Measurements from ENCODE around the gene HDAC4.
A peak's percentile ranks its signal among the peaks of the same experiment; 100 is the strongest.

The HDAC4 gene

DNA sequence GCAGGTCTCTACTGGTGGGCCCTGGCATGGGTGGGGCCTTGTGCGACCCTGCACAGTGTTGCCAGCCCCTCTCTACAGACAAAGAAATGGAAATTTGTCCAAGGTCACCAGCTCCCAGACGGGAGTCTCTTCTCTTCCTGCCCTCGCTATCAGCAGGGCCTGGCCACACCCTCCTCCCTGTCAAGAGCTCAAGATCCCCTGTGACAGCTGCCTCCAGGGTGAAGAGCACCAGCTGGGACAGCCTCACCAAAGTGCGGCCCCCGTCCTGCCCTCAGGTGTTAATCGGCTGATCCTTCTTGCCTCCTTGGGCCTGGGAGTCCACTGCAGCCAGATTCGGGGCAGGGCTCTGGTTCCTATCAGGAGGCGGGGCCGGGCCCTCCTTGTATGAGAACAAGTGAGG, 293.9 kb downstream of the HDAC4 start:
- TF ChIP-seq EZH2phosphoT487 (conservative IDR thresholded peaks at IDR 0.05; ENCODE audit: low read length), result no peak
- H3K36me3 ChIP-seq (ENCODE audit: low read length), result no peaks in the 10 kb centered on the region
- no peak overlapping the region for H3K9ac ChIP-seq (ENCODE audit: low read length)
- no peaks in the 10 kb centered on the region for H3K9me3 ChIP-seq (ENCODE audit: insufficient read depth, low read length)
- no peak overlapping the region for H2AFZ ChIP-seq (ENCODE audit: low read depth, low read length, severe bottlenecking)
- no peaks in the 10 kb centered on the region for H4K20me1 ChIP-seq (ENCODE audit: low read depth, low read length)
- no peaks in the 10 kb centered on the region for H3K9me2 ChIP-seq (replicated peaks; ENCODE audit: insufficient read depth, low read length)
- H3K4me2 ChIP-seq (ENCODE audit: low read depth, low read length, poor library complexity, severe bottlenecking), result no peak overlapping the region
- H3K27ac ChIP-seq (ENCODE audit: low read depth, low read length), result no peak overlapping the region
- H3K27me3 ChIP-seq (ENCODE audit: low read length), result no peaks in the 10 kb centered on the region
- no peaks in the 10 kb centered on the region for H3F3A ChIP-seq (ENCODE audit: insufficient read depth)
- no peak overlapping the region for H3K4me3 ChIP-seq (ENCODE audit: insufficient read depth, low read length, poor library complexity, severe bottlenecking)
- no peaks in the 10 kb centered on the region for H3K79me2 ChIP-seq (ENCODE audit: insufficient read depth, low read length)

DNA sequence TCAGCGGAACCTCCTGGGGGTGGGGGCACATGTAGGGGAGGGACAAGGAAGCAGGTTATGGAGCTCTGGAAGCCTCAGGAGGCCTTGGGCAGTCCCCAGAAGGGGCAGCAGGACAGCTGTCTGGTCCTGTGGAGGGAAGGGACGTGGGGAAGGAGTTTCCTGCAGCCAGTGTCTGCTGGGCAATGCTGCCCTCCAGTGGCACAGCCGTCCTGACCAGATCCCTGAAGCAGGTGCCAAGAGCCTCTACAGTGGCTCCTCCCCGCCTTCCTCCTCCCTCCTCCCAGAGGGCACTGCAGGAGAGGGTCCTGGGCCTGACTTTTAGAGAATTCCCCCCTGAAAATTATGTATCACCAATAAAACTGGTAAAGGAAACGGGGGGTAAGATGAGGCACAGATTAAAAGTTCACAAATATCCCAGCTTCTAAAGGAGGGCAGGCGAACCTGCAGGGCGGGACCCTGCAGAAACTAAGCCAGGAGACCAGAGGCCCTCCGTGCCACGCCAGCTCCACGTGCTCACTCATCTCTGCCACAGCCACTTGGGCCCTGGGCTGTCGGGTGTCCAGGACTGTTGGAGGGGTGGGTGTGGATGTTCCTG, 294.4 kb downstream of the HDAC4 start:
- Histone ChIP-seq H3K4me2 (ENCODE audit: low read depth, low read length, poor library complexity, severe bottlenecking) (no peak overlapping the region), H3K4me3 (ENCODE audit: insufficient read depth, low read length, poor library complexity, severe bottlenecking) (no peak overlapping the region), H3K9me2 (replicated peaks; ENCODE audit: insufficient read depth, low read length) (no peaks in the 10 kb centered on the region), H4K20me1 (ENCODE audit: low read depth, low read length) (no peaks in the 10 kb centered on the region), H3F3A (ENCODE audit: insufficient read depth) (no peaks in the 10 kb centered on the region), H3K9ac (ENCODE audit: low read length) (no peak overlapping the region), H2AFZ (ENCODE audit: low read depth, low read length, severe bottlenecking) (no peak overlapping the region), H3K27ac (ENCODE audit: low read depth, low read length) (no peak overlapping the region), H3K36me3 (ENCODE audit: low read length) (no peaks in the 10 kb centered on the region), H3K79me2 (ENCODE audit: insufficient read depth, low read length) (no peaks in the 10 kb centered on the region), H3K9me3 (ENCODE audit: insufficient read depth, low read length) (no peaks in the 10 kb centered on the region), H3K27me3 (ENCODE audit: low read length) (no peaks in the 10 kb centered on the region)
- TF ChIP-seq CTCF (IDR thresholded peaks at IDR 0.05; ENCODE audit: insufficient read depth, low read length, poor library complexity, severe bottlenecking) (peak; percentile 13), EZH2phosphoT487 (conservative IDR thresholded peaks at IDR 0.05; ENCODE audit: low read length) (no peak)

GRCh38 chr2:239105234-239105633, 295.6 kb downstream of the HDAC4 start:
- Histone ChIP-seq H3K27ac (ENCODE audit: low read depth, low read length) (no peak overlapping the region), H3K36me3 (ENCODE audit: low read length) (no peaks in the 10 kb centered on the region), H3K9me2 (replicated peaks; ENCODE audit: insufficient read depth, low read length) (no peaks in the 10 kb centered on the region), H2AFZ (ENCODE audit: low read depth, low read length, severe bottlenecking) (no peak overlapping the region), H4K20me1 (ENCODE audit: low read depth, low read length) (no peaks in the 10 kb centered on the region), H3K27me3 (ENCODE audit: low read length) (no peaks in the 10 kb centered on the region), H3K79me2 (ENCODE audit: insufficient read depth, low read length) (no peaks in the 10 kb centered on the region), H3K9me3 (ENCODE audit: insufficient read depth, low read length) (no peaks in the 10 kb centered on the region), H3F3A (ENCODE audit: insufficient read depth) (no peaks in the 10 kb centered on the region), H3K9ac (ENCODE audit: low read length) (no peak overlapping the region), H3K4me2 (ENCODE audit: low read depth, low read length, poor library complexity, severe bottlenecking) (no peak overlapping the region), H3K4me3 (ENCODE audit: insufficient read depth, low read length, poor library complexity, severe bottlenecking) (no peak overlapping the region)
- TF ChIP-seq CTCF (IDR thresholded peaks at IDR 0.05; ENCODE audit: insufficient read depth, low read length, poor library complexity, severe bottlenecking), result no peak
- TF ChIP-seq EZH2phosphoT487 (conservative IDR thresholded peaks at IDR 0.05; ENCODE audit: low read length), result no peak

- H3F3A ChIP-seq (ENCODE audit: insufficient read depth), result no peaks in the 10 kb centered on the region
- H3K27ac ChIP-seq (ENCODE audit: low read depth, low read length), result no peak overlapping the region
- H3K9me3 ChIP-seq (ENCODE audit: insufficient read depth, low read length), result no peaks in the 10 kb centered on the region
- H3K4me3 ChIP-seq (ENCODE audit: insufficient read depth, low read length, poor library complexity, severe bottlenecking), result no peak overlapping the region
- no peak overlapping the region for H3K9ac ChIP-seq (ENCODE audit: low read length)
- no peaks in the 10 kb centered on the region for H3K27me3 ChIP-seq (ENCODE audit: low read length)
- TF ChIP-seq EZH2phosphoT487 (conservative IDR thresholded peaks at IDR 0.05; ENCODE audit: low read length) (no peak), CTCF (IDR thresholded peaks at IDR 0.05; ENCODE audit: insufficient read depth, low read length, poor library complexity, severe bottlenecking) (no peak)
- H3K79me2 ChIP-seq (ENCODE audit: insufficient read depth, low read length), result no peaks in the 10 kb centered on the region
- no peaks in the 10 kb centered on the region for H3K36me3 ChIP-seq (ENCODE audit: low read length)
- no peak overlapping the region for H2AFZ ChIP-seq (ENCODE audit: low read depth, low read length, severe bottlenecking)
- H3K9me2 ChIP-seq (replicated peaks; ENCODE audit: insufficient read depth, low read length), result no peaks in the 10 kb centered on the region
- H4K20me1 ChIP-seq (ENCODE audit: low read depth, low read length), result no peaks in the 10 kb centered on the region
- H3K4me2 ChIP-seq (ENCODE audit: low read depth, low read length, poor library complexity, severe bottlenecking), result no peak overlapping the region
Observed at GRCh38 chr2:239104800-239105199, 296.0 kb downstream of the HDAC4 start.
